WERI-Rb-1 (cell line): Measurements from ENCODE around the gene PDZD7.

Experiments used
- DNase-seq: peaks from one replicate; pipeline ENCODE4 v3.0.0-alpha.2; 2020
- H3K27ac ChIP-seq: fragments of 250-450 bp; sonication (Bioruptor Pico); 2 replicates; pipeline ENCODE4 v1.5.1; 2020; ENCODE audit warnings: mild to moderate bottlenecking, moderate library complexity
- H3K27me3 ChIP-seq: fragments of 250-450 bp; sonication (Bioruptor Pico); 2 replicates; pipeline ENCODE4 v1.5.1; 2021; ENCODE audit warnings: mild to moderate bottlenecking, low read depth, moderate library complexity; ENCODE audit not compliant: insufficient read depth, severe bottlenecking
- H3K36me3 ChIP-seq: fragments of 250-450 bp; sonication (Bioruptor Pico); 2 replicates; pipeline ENCODE4 v1.5.1; 2020; ENCODE audit warnings: mild to moderate bottlenecking, moderate library complexity
- H3K4me3 ChIP-seq: 2 replicates; pipeline ENCODE4 v1.5.1; 2011; ENCODE audit warnings: low read depth, mild to moderate bottlenecking, control low read depth, low read length
- H3K9me3 ChIP-seq: fragments of 250-450 bp; sonication (Bioruptor Pico); 2 replicates; pipeline ENCODE4 v1.5.1; 2021; ENCODE audit warnings: mild to moderate bottlenecking, moderate library complexity; ENCODE audit not compliant: severe bottlenecking
- TF ChIP-seq, protein P1 (sequence below): IDR thresholded peaks from 2 replicates; pipeline ENCODE4 v1.5.1; 2011; ENCODE audit warnings: low read depth, mild to moderate bottlenecking, control low read depth, inconsistent platforms, low read length

Gene PDZD7

DNA sequence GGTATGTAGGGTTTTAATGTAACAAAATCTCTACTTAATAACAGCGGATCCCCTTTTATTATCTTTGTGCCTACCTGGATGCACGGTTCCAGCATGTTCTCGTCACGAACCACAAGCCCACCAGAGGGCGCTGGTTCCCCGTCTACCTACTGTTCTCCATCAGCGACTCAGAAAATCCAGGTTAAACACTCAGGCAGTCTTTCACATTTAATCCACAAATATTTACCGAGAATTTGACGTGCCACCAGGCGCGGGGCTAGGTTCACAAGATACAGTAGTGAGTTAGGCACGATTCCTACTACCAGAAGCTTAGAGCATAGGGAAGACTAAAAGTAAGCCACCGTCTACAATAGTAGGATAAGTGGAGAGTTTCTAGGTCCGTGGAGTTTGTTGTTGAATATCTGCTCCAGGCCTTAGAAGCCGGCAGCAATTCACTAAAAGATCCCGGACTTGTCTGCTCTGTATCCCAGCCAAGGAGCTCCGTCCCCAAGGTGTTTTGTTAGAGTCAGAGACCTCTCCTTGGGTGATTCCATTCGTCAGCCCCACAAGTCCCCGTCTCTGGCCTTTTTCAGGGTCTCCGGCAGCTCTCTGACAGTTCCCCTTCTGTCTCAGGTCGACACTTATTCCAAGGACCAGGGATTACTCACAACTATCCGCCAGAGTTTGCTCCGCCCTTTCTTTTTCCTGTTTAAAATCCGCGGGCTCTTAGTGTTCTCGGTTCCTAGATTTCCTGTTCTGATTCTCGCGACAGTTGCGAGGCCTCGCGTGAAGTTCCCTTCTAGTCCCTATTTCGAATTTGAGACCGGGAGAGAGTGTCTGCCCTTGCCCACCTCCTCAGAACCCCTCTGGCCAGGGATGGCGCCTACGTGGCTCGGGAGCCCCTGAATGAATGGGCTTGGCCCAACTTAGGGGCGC is 29.4 kb upstream of the PDZD7 start:
- DNase-seq = peak; percentile 92
- no peaks in the 10 kb centered on the region for H3K36me3 ChIP-seq

DNA sequence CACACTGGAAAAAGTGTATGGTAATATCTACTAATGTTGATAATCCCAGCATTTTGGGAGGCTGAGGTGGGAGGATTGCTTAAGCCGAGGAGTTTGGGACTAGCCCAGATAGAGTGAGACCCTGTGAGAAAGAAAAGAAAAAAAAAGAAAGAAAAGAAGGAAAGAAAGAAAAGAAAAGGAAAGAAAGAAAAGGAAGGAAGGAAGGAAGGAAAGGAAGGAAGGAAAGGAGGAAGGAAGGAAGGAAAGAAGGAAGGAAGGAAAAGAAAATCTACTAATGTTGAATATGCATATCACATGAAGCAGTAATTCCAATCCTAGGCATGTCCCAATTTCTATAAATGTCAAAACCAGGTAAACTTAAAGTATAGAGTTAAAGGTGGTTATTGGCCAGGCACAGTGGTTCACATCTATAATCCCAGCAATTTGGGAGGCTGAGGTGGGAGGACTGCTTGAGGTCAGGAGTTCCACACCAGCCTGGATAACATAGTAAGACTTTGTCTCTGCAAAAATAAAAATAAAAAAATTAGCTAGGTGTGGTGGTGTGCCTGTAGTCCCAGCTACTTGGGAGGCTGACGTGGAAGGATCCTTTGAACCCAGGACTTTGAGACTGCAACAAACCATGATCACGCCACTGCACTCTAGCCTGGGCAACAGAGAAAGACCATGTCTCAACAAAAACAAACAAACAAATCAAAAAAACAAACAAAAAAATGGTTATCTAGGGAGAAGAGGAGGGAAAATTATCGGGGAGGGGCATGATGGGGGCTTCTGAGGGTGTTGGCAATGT is 25.6 kb upstream of the PDZD7 start:
- TF ChIP-seq, protein P1, sequence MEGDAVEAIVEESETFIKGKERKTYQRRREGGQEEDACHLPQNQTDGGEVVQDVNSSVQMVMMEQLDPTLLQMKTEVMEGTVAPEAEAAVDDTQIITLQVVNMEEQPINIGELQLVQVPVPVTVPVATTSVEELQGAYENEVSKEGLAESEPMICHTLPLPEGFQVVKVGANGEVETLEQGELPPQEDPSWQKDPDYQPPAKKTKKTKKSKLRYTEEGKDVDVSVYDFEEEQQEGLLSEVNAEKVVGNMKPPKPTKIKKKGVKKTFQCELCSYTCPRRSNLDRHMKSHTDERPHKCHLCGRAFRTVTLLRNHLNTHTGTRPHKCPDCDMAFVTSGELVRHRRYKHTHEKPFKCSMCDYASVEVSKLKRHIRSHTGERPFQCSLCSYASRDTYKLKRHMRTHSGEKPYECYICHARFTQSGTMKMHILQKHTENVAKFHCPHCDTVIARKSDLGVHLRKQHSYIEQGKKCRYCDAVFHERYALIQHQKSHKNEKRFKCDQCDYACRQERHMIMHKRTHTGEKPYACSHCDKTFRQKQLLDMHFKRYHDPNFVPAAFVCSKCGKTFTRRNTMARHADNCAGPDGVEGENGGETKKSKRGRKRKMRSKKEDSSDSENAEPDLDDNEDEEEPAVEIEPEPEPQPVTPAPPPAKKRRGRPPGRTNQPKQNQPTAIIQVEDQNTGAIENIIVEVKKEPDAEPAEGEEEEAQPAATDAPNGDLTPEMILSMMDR = no peak
- no peaks in the 10 kb centered on the region for H3K36me3 ChIP-seq

More for the DNA sequence above, 29.4 kb upstream of the PDZD7 start:
- Histone ChIP-seq H3K27ac (peak overlapping the region; percentile 100), H3K4me3 (peak overlapping the region; percentile 77), H3K27me3 (no peaks in the 10 kb centered on the region), H3K9me3 (no peaks in the 10 kb centered on the region)
- TF ChIP-seq, protein P1 = peak; percentile 83

GRCh38 chr10:101055411-101055810 is 24.5 kb upstream of the PDZD7 start:
- H3K27ac ChIP-seq = no peak overlapping the region
- H3K27me3 ChIP-seq = no peaks in the 10 kb centered on the region
- H3K9me3 ChIP-seq = no peaks in the 10 kb centered on the region
- DNase-seq = no peak
- TF ChIP-seq, protein P1 = peak; percentile 67
- H3K4me3 ChIP-seq = no peak overlapping the region
- no peaks in the 10 kb centered on the region for H3K36me3 ChIP-seq

More for the DNA sequence above, 25.6 kb upstream of the PDZD7 start:
- H3K9me3 ChIP-seq = no peaks in the 10 kb centered on the region
- H3K27ac ChIP-seq = no peak overlapping the region
- no peak overlapping the region for H3K4me3 ChIP-seq
- DNase-seq = no peak
- no peaks in the 10 kb centered on the region for H3K27me3 ChIP-seq

- DNase-seq = no peak
- Histone ChIP-seq H3K27ac (no peak overlapping the region), H3K4me3 (no peak overlapping the region), H3K36me3 (no peaks in the 10 kb centered on the region), H3K9me3 (no peaks in the 10 kb centered on the region), H3K27me3 (no peaks in the 10 kb centered on the region)
- TF ChIP-seq, protein P1 = no peak
Observed at GRCh38 chr10:101054876-101055275, 23.9 kb upstream of the PDZD7 start.

- H3K9me3 ChIP-seq = no peaks in the 10 kb centered on the region
- TF ChIP-seq, protein P1 = no peak
- no peaks in the 10 kb centered on the region for H3K27me3 ChIP-seq
- no peaks in the 10 kb centered on the region for H3K36me3 ChIP-seq
- H3K27ac ChIP-seq = no peak overlapping the region
- no peak overlapping the region for H3K4me3 ChIP-seq
- DNase-seq = no peak
Observed at GRCh38 chr10:101054351-101054750, 23.4 kb upstream of the PDZD7 start.
